ENCODE results near the gene COG7.

COG7 gene

GRCh38 chr16:23428351-23428750, 24.6 kb downstream of the COG7 start:
- no peaks in the 10 kb centered on the region for H3K79me2 ChIP-seq (ENCODE audit: control insufficient read depth, low read length)
- H3K27me3 ChIP-seq (ENCODE audit: control insufficient read depth, low read length): no peaks in the 10 kb centered on the region
- no peak overlapping the region for H3K4me3 ChIP-seq (ENCODE audit: low read length)
- no peaks in the 10 kb centered on the region for H3K9me3 ChIP-seq (ENCODE audit: control insufficient read depth, insufficient read depth, low read length)
- H3K27ac ChIP-seq (ENCODE audit: low read depth, low read length): no peak overlapping the region
- H3K4me1 ChIP-seq (ENCODE audit: control insufficient read depth, low read length): no peaks in the 10 kb centered on the region
- no peak for TF ChIP-seq EZH2phosphoT487 (IDR thresholded peaks at IDR 0.05; ENCODE audit: borderline replicate concordance, low read length)
- TF ChIP-seq, protein P1, sequence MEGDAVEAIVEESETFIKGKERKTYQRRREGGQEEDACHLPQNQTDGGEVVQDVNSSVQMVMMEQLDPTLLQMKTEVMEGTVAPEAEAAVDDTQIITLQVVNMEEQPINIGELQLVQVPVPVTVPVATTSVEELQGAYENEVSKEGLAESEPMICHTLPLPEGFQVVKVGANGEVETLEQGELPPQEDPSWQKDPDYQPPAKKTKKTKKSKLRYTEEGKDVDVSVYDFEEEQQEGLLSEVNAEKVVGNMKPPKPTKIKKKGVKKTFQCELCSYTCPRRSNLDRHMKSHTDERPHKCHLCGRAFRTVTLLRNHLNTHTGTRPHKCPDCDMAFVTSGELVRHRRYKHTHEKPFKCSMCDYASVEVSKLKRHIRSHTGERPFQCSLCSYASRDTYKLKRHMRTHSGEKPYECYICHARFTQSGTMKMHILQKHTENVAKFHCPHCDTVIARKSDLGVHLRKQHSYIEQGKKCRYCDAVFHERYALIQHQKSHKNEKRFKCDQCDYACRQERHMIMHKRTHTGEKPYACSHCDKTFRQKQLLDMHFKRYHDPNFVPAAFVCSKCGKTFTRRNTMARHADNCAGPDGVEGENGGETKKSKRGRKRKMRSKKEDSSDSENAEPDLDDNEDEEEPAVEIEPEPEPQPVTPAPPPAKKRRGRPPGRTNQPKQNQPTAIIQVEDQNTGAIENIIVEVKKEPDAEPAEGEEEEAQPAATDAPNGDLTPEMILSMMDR (IDR thresholded peaks at IDR 0.05; ENCODE audit: low read depth, low read length, poor library complexity, severe bottlenecking): no peak
- no peak overlapping the region for H3K4me2 ChIP-seq (ENCODE audit: low read length)
- H4K20me1 ChIP-seq (ENCODE audit: control insufficient read depth, insufficient read depth, low read depth, low read length): no peaks in the 10 kb centered on the region
- no peaks in the 10 kb centered on the region for H3F3A ChIP-seq (ENCODE audit: control insufficient read depth, insufficient read depth)
- H3K36me3 ChIP-seq (ENCODE audit: control insufficient read depth, low read length): peaks cover 10% of the 10 kb centered on the region
- H3K9me2 ChIP-seq (replicated peaks; ENCODE audit: control insufficient read depth, low read length): no peaks in the 10 kb centered on the region

- no peaks in the 10 kb centered on the region for H3K79me2 ChIP-seq (ENCODE audit: control insufficient read depth, low read length)
- H3K4me2 ChIP-seq (ENCODE audit: low read length): no peak overlapping the region
- H3K4me3 ChIP-seq (ENCODE audit: low read length): no peak overlapping the region
- no peaks in the 10 kb centered on the region for H3K9me3 ChIP-seq (ENCODE audit: control insufficient read depth, insufficient read depth, low read length)
- no peaks in the 10 kb centered on the region for H3K36me3 ChIP-seq (ENCODE audit: control insufficient read depth, low read length)
- H4K20me1 ChIP-seq (ENCODE audit: control insufficient read depth, insufficient read depth, low read depth, low read length): no peaks in the 10 kb centered on the region
- H3F3A ChIP-seq (ENCODE audit: control insufficient read depth, insufficient read depth): no peaks in the 10 kb centered on the region
- H3K27me3 ChIP-seq (ENCODE audit: control insufficient read depth, low read length): no peaks in the 10 kb centered on the region
- TF ChIP-seq, protein P1 (IDR thresholded peaks at IDR 0.05; ENCODE audit: low read depth, low read length, poor library complexity, severe bottlenecking): no peak
- no peak for TF ChIP-seq EZH2phosphoT487 (IDR thresholded peaks at IDR 0.05; ENCODE audit: borderline replicate concordance, low read length)
- no peaks in the 10 kb centered on the region for H3K4me1 ChIP-seq (ENCODE audit: control insufficient read depth, low read length)
- H3K9me2 ChIP-seq (replicated peaks; ENCODE audit: control insufficient read depth, low read length): no peaks in the 10 kb centered on the region
- H3K27ac ChIP-seq (ENCODE audit: low read depth, low read length): no peak overlapping the region
Measured at GRCh38 chr16:23424292-23424958, 28.6 kb downstream of the COG7 start.

DNA sequence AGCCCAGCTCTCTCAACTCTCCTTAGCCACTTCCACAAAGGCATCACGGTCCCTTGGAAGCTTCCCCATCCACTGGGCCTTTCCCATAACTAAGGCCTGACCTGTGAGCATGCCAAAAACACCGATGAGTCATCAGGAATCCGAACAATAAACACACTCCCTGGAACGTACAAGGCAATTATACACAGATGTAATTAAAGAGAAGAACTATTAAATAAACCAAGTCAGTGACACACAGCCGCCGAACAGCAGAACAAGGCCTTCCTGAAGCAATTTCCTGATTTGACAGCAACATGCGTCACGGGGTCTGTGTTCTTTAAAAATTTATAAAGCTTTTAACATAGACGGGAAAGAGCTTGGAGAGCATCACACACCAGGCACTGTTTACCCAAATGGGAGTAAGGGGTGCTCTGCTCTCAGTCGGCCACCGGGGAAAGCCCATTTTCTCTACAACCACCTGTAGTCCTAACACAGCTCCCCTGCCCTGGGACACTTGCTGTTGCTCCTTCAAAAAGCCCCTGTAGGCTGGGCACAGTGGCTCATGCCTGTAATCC, 29.4 kb downstream of the COG7 start:
- Histone ChIP-seq H3K27ac (ENCODE audit: low read depth, low read length) (no peak overlapping the region), H3K9me3 (ENCODE audit: control insufficient read depth, insufficient read depth, low read length) (no peaks in the 10 kb centered on the region), H3K27me3 (ENCODE audit: control insufficient read depth, low read length) (no peaks in the 10 kb centered on the region), H3K36me3 (ENCODE audit: control insufficient read depth, low read length) (no peaks in the 10 kb centered on the region), H3F3A (ENCODE audit: control insufficient read depth, insufficient read depth) (no peaks in the 10 kb centered on the region), H4K20me1 (ENCODE audit: control insufficient read depth, insufficient read depth, low read depth, low read length) (no peaks in the 10 kb centered on the region), H3K9me2 (replicated peaks; ENCODE audit: control insufficient read depth, low read length) (no peaks in the 10 kb centered on the region), H3K4me1 (ENCODE audit: control insufficient read depth, low read length) (no peaks in the 10 kb centered on the region), H3K79me2 (ENCODE audit: control insufficient read depth, low read length) (no peaks in the 10 kb centered on the region), H3K4me3 (ENCODE audit: low read length) (no peak overlapping the region), H3K4me2 (ENCODE audit: low read length) (no peak overlapping the region)
- TF ChIP-seq, protein P1 (IDR thresholded peaks at IDR 0.05; ENCODE audit: low read depth, low read length, poor library complexity, severe bottlenecking): no peak

Data from DOHH2 (cell line).